ENCODE results near the gene KCNK4. TPM values are rescaled to one million over a fixed set of nuclear protein-coding genes. Genes with fewer than 3 reads are reported as not detected.

The KCNK4 gene
- total and polyA plus RNA-seq, 4 donors, result 0.09 TPM; not detected in 3

DNA sequence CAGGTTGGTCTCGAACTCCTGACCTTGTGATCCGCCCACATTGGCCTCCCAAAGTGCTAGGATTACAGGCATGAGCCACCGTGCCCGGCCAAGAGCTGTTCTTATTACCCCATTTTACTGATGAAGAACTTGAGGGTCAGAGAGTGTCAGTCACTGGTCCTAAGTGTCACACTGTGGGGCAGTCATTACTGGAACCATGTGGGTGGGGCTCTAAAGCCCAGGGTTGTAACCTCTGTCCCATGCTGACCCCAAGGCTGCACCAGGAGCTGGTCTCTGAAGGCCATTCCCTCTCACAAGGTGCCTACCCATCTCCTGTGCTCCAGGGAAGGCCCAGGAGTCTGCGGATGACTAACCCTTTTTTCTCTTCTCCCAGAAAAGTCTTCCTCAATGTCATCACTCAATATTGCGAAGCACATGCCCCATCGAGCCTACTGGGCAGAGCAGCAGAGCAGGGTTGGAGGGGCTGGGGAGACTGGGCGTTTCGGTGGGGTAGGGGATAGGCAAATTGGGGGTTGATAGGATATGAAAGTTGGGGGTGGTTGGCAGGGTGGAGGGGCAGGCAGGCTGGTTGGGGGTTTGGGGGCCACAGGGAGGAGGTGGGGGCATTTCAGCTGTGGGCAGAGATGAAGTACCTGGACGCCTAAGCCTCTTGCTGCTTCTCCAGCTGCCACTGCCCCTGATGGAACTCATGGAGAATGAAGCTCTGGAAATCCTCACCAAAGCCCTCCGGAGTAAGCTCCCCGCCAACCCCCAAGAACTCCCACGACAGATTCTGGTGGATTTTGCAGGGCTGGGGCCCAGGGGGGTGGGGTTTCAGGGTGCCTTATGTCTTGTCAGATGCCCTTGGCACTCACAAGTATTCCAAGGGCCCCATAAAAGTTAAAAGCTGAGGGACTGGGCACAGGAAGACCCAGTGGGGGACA lies 12.3 kb downstream of the KCNK4 start:
- WGBS, 2 donors, result 86 to 87% methylated on average over 13 of the region's 13 CpGs
- no peak overlapping the region for H3K9ac ChIP-seq (ENCODE audit: insufficient read depth in 1 of 2, low read length in 2 of 2)
- H3K4me3 ChIP-seq, result no peak overlapping the region
- peaks cover 0 to 31% (median 8%) of the 10 kb centered on the region in 5 donors for H3K4me1 ChIP-seq (ENCODE audit: control insufficient read depth in 5 of 5, insufficient read depth in 5 of 5, low read length in 5 of 5)
- no peak for DNase-seq
- no peaks in the 10 kb centered on the region for H3K36me3 ChIP-seq (ENCODE audit: control insufficient read depth in 4 of 4, insufficient read depth in 4 of 4, low read length in 4 of 4)
- no peaks in the 10 kb centered on the region for H3K9me3 ChIP-seq (ENCODE audit: control insufficient read depth in 4 of 4, insufficient read depth in 3 of 4, low read length in 3 of 4)
- H3K27me3 ChIP-seq (ENCODE audit: control insufficient read depth in 3 of 3, insufficient read depth in 3 of 3, low read length in 2 of 3), result peaks cover 0 to 32% (median 27%) of the 10 kb centered on the region in 3 donors
- peak overlapping the region in 1 of 2 donors; percentile 96 for H3K27ac ChIP-seq (ENCODE audit: low read depth in 1 of 2, low read length in 1 of 2)
- ATAC-seq (ENCODE audit: insufficient read depth, low FRiP score), result no peak
- no peak for TF ChIP-seq CTCF (IDR thresholded peaks at IDR 0.05; ENCODE audit: control extremely low read depth, extremely low read depth)

DNA sequence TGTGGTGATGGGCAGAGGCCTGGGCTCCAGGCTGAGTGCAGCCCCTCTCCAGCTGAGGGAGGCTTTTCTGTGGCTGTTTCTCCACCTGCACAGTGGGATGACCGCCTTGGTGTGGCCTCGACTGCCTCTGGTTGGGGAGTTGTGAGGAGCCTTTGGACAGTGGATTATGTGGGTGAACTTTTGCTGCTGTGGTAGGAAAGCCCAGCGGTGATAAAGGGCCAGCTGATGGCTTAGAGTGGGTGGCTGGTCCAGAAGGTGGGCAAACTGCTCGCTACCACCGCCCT lies 12.9 kb downstream of the KCNK4 start:
- 46 to 50% methylated on average over 5 of the region's 5 CpGs for WGBS, 2 donors
- no peak overlapping the region for H3K4me3 ChIP-seq
- TF ChIP-seq CTCF (IDR thresholded peaks at IDR 0.05; ENCODE audit: control extremely low read depth, extremely low read depth), result no peak
- peak overlapping the region in 1 of 2 donors; percentile 96 for H3K27ac ChIP-seq (ENCODE audit: low read depth in 1 of 2, low read length in 1 of 2)
- H3K36me3 ChIP-seq (ENCODE audit: control insufficient read depth in 4 of 4, insufficient read depth in 4 of 4, low read length in 4 of 4), result no peaks in the 10 kb centered on the region
- DNase-seq (no peak), ATAC-seq (ENCODE audit: insufficient read depth, low FRiP score) (no peak)
- H3K9me3 ChIP-seq (ENCODE audit: control insufficient read depth in 4 of 4, insufficient read depth in 3 of 4, low read length in 3 of 4), result no peaks in the 10 kb centered on the region
- peaks cover 0 to 29% (median 8%) of the 10 kb centered on the region in 5 donors for H3K4me1 ChIP-seq (ENCODE audit: control insufficient read depth in 5 of 5, insufficient read depth in 5 of 5, low read length in 5 of 5)
- peaks cover 0 to 26% (median 21%) of the 10 kb centered on the region in 3 donors for H3K27me3 ChIP-seq (ENCODE audit: control insufficient read depth in 3 of 3, insufficient read depth in 3 of 3, low read length in 2 of 3)
- no peak overlapping the region for H3K9ac ChIP-seq (ENCODE audit: insufficient read depth in 1 of 2, low read length in 2 of 2)

DNA sequence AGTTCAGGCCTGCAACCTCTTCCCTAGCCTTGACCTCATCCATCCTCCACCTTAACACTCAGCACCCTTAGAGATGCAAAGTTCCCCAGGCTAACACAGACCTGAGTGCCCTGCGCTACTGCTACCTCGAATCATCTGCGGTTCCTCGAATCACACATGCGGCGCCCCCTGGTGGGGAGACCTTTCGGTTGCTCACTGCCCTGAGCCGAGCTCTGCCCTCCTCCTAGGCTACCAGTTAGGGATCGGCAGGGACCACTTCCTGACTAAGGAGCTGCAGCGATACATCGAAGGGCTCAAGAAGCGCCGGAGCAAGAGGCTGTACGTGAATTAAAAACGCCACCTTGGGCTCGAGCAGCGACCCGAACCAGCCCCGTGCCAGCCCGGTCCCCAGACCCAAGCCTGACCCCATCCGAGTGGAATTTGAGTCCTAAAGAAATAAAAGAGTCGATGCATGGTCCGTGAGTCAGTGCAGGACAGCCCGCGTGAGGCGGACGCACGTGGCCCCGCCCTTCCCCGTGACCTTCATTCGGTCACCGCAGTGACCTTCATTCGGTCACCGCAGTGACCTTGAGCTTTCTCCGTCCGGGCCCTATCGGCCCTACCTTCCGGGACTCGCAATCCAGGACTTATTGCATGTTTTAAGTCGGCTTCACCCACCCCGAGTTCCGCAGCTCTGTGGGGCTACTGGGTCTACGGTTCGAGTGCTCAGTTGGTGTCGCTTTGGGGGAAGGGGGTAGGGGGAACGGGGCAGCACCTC lies 13.4 kb downstream of the KCNK4 start:
- peak; percentile 87 to 90 (median 90) for DNase-seq
- H3K4me1 ChIP-seq (ENCODE audit: control insufficient read depth in 5 of 5, insufficient read depth in 5 of 5, low read length in 5 of 5), result peaks cover 0 to 24% (median 7%) of the 10 kb centered on the region in 5 donors
- H3K27me3 ChIP-seq (ENCODE audit: control insufficient read depth in 3 of 3, insufficient read depth in 3 of 3, low read length in 2 of 3), result peaks cover 0 to 25% (median 19%) of the 10 kb centered on the region in 3 donors
- peak overlapping the region in 1 of 2 donors; percentile 66 for H3K9ac ChIP-seq (ENCODE audit: insufficient read depth in 1 of 2, low read length in 2 of 2)
- peak overlapping the region; percentile 87 to 96 for H3K27ac ChIP-seq (ENCODE audit: low read depth in 1 of 2, low read length in 1 of 2)
- H3K9me3 ChIP-seq (ENCODE audit: control insufficient read depth in 4 of 4, insufficient read depth in 3 of 4, low read length in 3 of 4), result no peaks in the 10 kb centered on the region
- peak; percentile 76 for TF ChIP-seq CTCF (IDR thresholded peaks at IDR 0.05; ENCODE audit: control extremely low read depth, extremely low read depth)
- H3K36me3 ChIP-seq (ENCODE audit: control insufficient read depth in 4 of 4, insufficient read depth in 4 of 4, low read length in 4 of 4), result no peaks in the 10 kb centered on the region
- peak; percentile 33 for ATAC-seq (ENCODE audit: insufficient read depth, low FRiP score)
- H3K4me3 ChIP-seq, result peak overlapping the region; percentile 29
- WGBS, 2 donors, result 0 to 1% methylated on average over 44 to 46 of the region's 46 CpGs

Measured in lung (tissue), 12 donors.